Loucy (cell line): Measurements from ENCODE around the gene VEZF1.
"Not testable (repeated sequence)": the region's sequence is repeated elsewhere in the genome, so short reads cannot be mapped to it uniquely, and the experiment has no call there.

Experiments
- H2AFZ ChIP-seq: fragments of 200-600 bp; sonication (generic); 2 replicates; pipeline ENCODE4 v1.6.0; 2016; ENCODE audit warnings: antibody characterized with exemption, mild to moderate bottlenecking, low read length, moderate library complexity
- H3F3A ChIP-seq: fragments of 200-600 bp; 2 replicates; pipeline ENCODE4 v1.6.0; 2016; ENCODE audit warnings: antibody characterized with exemption, low read depth, mild to moderate bottlenecking
- H3K27me3 ChIP-seq: fragments of 200-600 bp; sonication (generic); 2 replicates; pipeline ENCODE4 v1.6.1; 2014; ENCODE audit warnings: low read length, mild to moderate bottlenecking; ENCODE audit not compliant: insufficient read depth, poor library complexity, severe bottlenecking
- H3K36me3 ChIP-seq: fragments of 200-600 bp; sonication (generic); 2 replicates; pipeline ENCODE4 v1.6.1; 2016; ENCODE audit warnings: low read length; ENCODE audit not compliant: insufficient read depth
- H3K4me1 ChIP-seq: fragments of 200-600 bp; sonication (generic); 2 replicates; pipeline ENCODE4 v1.5.1; 2014; ENCODE audit warnings: low read length, mild to moderate bottlenecking; ENCODE audit not compliant: insufficient read depth, poor library complexity, severe bottlenecking
- H3K4me2 ChIP-seq: fragments of 200-600 bp; sonication (generic); 2 replicates; pipeline ENCODE4 v1.6.0; 2014; ENCODE audit warnings: antibody characterized with exemption, low read length, low read depth, mild to moderate bottlenecking; ENCODE audit not compliant: poor library complexity, severe bottlenecking
- H3K4me3 ChIP-seq: fragments of 200-600 bp; sonication (generic); 2 replicates; pipeline ENCODE4 v1.5.1; 2014; ENCODE audit warnings: low read length, mild to moderate bottlenecking, mixed read lengths; ENCODE audit not compliant: poor library complexity, severe bottlenecking
- H3K79me2 ChIP-seq: fragments of 200-600 bp; sonication (generic); 2 replicates; pipeline ENCODE4 v1.6.1; 2014; ENCODE audit warnings: low read length; ENCODE audit not compliant: insufficient read depth
- H3K9ac ChIP-seq: fragments of 200-600 bp; sonication (generic); 2 replicates; pipeline ENCODE4 v1.6.0; 2014; ENCODE audit warnings: mild to moderate bottlenecking, low read depth, low read length, moderate library complexity; ENCODE audit not compliant: poor library complexity, severe bottlenecking
- H3K9me2 ChIP-seq: fragments of 200-600 bp; sonication (generic); replicated peaks from 2 replicates; pipeline ENCODE4 v1.6.1; 2016; ENCODE audit warnings: low read depth, low read length, mixed read lengths
- H3K9me3 ChIP-seq: fragments of 200-600 bp; sonication (generic); 2 replicates; pipeline ENCODE4 v1.6.1; 2014; ENCODE audit warnings: mild to moderate bottlenecking, antibody characterized with exemption, low read length, low read depth; ENCODE audit not compliant: insufficient read depth
- H4K20me1 ChIP-seq: fragments of 200-600 bp; sonication (generic); 2 replicates; pipeline ENCODE4 v1.6.0; 2014; ENCODE audit warnings: antibody characterized with exemption, low read length, mild to moderate bottlenecking; ENCODE audit not compliant: insufficient read depth, poor library complexity, severe bottlenecking
- EZH2phosphoT487 ChIP-seq: fragments of 200-600 bp; IDR thresholded peaks from 2 replicates; pipeline ENCODE4 v1.6.1; 2018; ENCODE audit warnings: antibody characterized with exemption, mild to moderate bottlenecking, moderate library complexity, borderline replicate concordance
- TF ChIP-seq, protein P1 (sequence below): fragments of 200-600 bp; sonication (generic); conservative IDR thresholded peaks from 2 replicates; pipeline ENCODE4 v1.5.1; 2014; ENCODE audit warnings: mild to moderate bottlenecking, antibody characterized with exemption, low read length

Gene VEZF1

DNA sequence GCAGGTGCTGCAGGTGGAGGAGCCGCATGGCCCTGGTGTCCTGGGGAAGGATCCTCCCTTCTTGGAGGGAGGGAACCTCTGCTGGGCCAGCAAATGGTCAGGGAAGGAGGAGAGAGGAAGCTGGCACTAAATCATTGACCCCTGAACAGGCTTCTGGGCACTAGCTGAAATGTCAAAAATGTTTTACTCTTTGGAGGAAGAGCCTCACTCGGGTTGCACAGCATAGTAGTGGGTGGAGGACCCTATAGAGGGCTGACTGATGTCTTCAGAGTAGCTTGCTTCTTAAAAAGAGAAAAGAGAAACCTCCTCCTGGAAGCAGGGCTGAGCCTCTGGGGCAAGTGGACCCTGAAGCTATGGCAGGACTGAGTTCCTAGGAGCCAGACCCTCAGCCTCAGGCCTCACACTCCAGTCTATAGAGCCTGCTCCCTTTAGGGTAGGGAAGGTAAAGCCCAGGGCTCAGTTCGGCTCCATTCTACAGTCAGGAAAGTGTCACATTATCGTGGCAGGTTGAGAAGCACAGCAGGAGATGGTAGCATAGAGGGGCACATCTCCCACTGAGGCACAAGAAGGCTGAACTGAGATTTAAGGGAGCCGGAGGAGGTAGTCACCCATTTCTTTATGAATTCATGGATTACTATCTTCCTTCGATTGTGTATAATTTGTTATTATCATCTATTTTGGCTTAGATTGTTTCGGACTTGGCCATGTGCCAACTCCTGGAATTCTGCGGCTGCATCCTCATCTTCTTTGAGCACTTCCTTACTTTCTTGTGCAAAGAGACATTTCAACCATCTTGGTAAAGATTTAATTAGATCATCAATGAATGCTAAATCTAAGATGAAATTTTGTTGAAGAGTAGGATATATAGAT lies 25.5 kb downstream of the VEZF1 start:
- Histone ChIP-seq H3K4me2 (no peak overlapping the region), H3K27me3 (no peaks in the 10 kb centered on the region)

DNA sequence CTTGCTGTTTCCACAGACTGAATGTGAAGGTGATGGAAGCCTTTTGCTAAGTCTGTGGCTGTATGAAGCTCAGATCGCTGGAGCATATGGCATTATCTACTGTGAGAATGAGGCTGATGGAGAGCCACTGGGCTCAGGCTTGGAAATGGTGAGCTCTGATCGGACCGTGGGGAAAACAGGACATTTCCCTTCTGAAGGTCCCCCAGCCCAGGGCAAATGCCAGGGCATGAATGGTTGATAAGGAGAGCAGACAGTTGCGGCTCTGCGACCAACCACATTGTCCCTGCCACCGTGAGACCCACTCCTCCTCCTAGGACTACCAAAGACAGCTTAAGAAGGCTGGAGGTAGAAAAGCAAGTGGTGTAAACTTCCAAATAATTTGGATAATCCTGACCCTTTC lies 28.1 kb downstream of the VEZF1 start:
- TF ChIP-seq, protein P1, sequence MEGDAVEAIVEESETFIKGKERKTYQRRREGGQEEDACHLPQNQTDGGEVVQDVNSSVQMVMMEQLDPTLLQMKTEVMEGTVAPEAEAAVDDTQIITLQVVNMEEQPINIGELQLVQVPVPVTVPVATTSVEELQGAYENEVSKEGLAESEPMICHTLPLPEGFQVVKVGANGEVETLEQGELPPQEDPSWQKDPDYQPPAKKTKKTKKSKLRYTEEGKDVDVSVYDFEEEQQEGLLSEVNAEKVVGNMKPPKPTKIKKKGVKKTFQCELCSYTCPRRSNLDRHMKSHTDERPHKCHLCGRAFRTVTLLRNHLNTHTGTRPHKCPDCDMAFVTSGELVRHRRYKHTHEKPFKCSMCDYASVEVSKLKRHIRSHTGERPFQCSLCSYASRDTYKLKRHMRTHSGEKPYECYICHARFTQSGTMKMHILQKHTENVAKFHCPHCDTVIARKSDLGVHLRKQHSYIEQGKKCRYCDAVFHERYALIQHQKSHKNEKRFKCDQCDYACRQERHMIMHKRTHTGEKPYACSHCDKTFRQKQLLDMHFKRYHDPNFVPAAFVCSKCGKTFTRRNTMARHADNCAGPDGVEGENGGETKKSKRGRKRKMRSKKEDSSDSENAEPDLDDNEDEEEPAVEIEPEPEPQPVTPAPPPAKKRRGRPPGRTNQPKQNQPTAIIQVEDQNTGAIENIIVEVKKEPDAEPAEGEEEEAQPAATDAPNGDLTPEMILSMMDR, result no peak
- no peak for TF ChIP-seq EZH2phosphoT487
- H3K9me2 ChIP-seq, result no peaks in the 10 kb centered on the region
- no peaks in the 10 kb centered on the region for H3K9me3 ChIP-seq
- no peaks in the 10 kb centered on the region for H3F3A ChIP-seq
- H2AFZ ChIP-seq, result no peak overlapping the region
- no peaks in the 10 kb centered on the region for H4K20me1 ChIP-seq
- H3K4me1 ChIP-seq, result peaks cover 15% of the 10 kb centered on the region
- no peak overlapping the region for H3K9ac ChIP-seq
- H3K79me2 ChIP-seq, result no peaks in the 10 kb centered on the region
- no peaks in the 10 kb centered on the region for H3K36me3 ChIP-seq
- no peaks in the 10 kb centered on the region for H3K27me3 ChIP-seq
- H3K4me2 ChIP-seq, result no peak overlapping the region
- H3K4me3 ChIP-seq, result no peak overlapping the region

More for the DNA sequence above, 25.5 kb downstream of the VEZF1 start:
- H3K9me3 ChIP-seq, result no peaks in the 10 kb centered on the region
- H3K79me2 ChIP-seq, result no peaks in the 10 kb centered on the region
- no peaks in the 10 kb centered on the region for H4K20me1 ChIP-seq
- no peak overlapping the region for H3K9ac ChIP-seq
- H3F3A ChIP-seq, result no peaks in the 10 kb centered on the region
- H3K9me2 ChIP-seq, result no peaks in the 10 kb centered on the region
- no peak overlapping the region for H3K4me3 ChIP-seq
- H3K4me1 ChIP-seq, result no peaks in the 10 kb centered on the region
- H2AFZ ChIP-seq, result no peak overlapping the region
- H3K36me3 ChIP-seq, result no peaks in the 10 kb centered on the region
- TF ChIP-seq, protein P1, result no peak
- TF ChIP-seq EZH2phosphoT487, result no peak

DNA sequence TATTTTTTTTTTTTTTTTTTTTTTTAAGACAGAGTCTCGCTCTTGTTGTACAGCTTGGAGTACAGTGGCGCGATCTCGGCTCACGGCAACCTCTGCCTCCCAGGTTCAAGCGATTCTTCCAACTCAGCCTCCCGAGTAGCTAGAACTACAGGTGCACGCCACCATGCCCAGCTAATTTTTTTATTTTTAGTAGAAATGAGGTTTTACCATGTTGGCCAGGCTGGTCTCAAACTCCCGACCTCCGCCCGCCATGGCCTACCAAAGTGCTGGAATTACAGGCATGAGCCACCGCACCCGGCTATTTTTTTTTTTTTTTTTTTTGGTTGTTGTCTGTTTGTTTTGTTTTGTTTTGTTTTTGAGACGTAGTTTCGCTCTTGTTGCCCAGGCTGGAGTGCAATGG lies 29.7 kb downstream of the VEZF1 start:
- not testable (repeated sequence) for H3F3A ChIP-seq, H3K9ac ChIP-seq, H3K4me2 ChIP-seq, H3K79me2 ChIP-seq, H3K9me2 ChIP-seq, H3K4me3 ChIP-seq, H3K27me3 ChIP-seq, H3K36me3 ChIP-seq, H4K20me1 ChIP-seq, H2AFZ ChIP-seq, H3K9me3 ChIP-seq
- H3K4me1 ChIP-seq, result peaks cover 24% of the 10 kb centered on the region

DNA sequence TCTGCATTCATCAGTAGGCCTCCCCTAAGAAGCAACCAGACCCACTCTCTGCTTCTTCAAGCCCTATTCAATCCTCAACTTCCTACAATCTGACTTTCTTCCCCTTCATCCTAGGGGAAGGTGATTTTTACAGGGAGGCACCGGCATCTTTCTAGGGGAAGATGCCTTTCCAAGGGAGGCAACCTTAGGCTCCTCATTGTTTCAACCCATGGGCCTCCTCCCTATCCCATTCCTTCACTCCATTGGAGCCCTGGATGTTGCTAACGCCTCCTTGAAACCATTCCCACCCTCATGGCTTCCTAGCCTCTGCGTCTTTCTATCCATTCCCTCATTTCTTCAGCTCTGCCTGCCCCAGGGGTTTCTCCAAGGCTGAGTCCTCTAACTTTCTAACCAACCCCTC lies 30.2 kb downstream of the VEZF1 start:
- no peak overlapping the region for H3K4me3 ChIP-seq
- TF ChIP-seq, protein P1, result no peak
- no peak for TF ChIP-seq EZH2phosphoT487
- no peaks in the 10 kb centered on the region for H3K36me3 ChIP-seq
- no peak overlapping the region for H3K9ac ChIP-seq
- H3K9me3 ChIP-seq, result no peaks in the 10 kb centered on the region
- H3K27me3 ChIP-seq, result no peaks in the 10 kb centered on the region
- no peaks in the 10 kb centered on the region for H4K20me1 ChIP-seq
- no peaks in the 10 kb centered on the region for H3K79me2 ChIP-seq
- H2AFZ ChIP-seq, result no peak overlapping the region
- H3K4me1 ChIP-seq, result peaks cover 29% of the 10 kb centered on the region
- H3F3A ChIP-seq, result no peaks in the 10 kb centered on the region
- H3K4me2 ChIP-seq, result no peak overlapping the region
- H3K9me2 ChIP-seq, result no peaks in the 10 kb centered on the region
